IMR-90 (cell line): ENCODE measurements around the gene PTCD2.

Experiments
- BHLHE40 ChIP-seq: fragments of 150-350 bp; IDR thresholded peaks from 2 replicates; pipeline ENCODE4 v1.6.1; 2016; ENCODE audit warnings: mild to moderate bottlenecking, low read depth, low read length
- CEBPB ChIP-seq: IDR thresholded peaks from 2 replicates; pipeline ENCODE4 v1.6.1; 2012; ENCODE audit warnings: low read depth, low read length, improper control_type of control experiment
- CHD1 ChIP-seq: IDR thresholded peaks from 2 replicates; pipeline ENCODE4 v1.6.1; 2012; ENCODE audit warnings: low read depth, low read length, improper control_type of control experiment
- CTCF ChIP-seq: conservative IDR thresholded peaks from 2 replicates; pipeline ENCODE4 v1.5.1; 2012; ENCODE audit warnings: mild to moderate bottlenecking, low read depth, low read length, improper control_type of control experiment
- MAFK ChIP-seq: IDR thresholded peaks from 2 replicates; pipeline ENCODE4 v1.6.1; 2012; ENCODE audit warnings: low read depth, low read length, improper control_type of control experiment
- MAZ ChIP-seq: IDR thresholded peaks from 2 replicates; pipeline ENCODE4 v1.6.1; 2012; ENCODE audit warnings: low read depth, mild to moderate bottlenecking, low read length, improper control_type of control experiment, moderate library complexity, borderline replicate concordance
- MXI1 ChIP-seq: IDR thresholded peaks from 2 replicates; pipeline ENCODE4 v1.6.1; 2012; ENCODE audit warnings: low read depth, mild to moderate bottlenecking, low read length, moderate library complexity, borderline replicate concordance
- NFE2L2 ChIP-seq: fragments of 150-350 bp; IDR thresholded peaks from 2 replicates; pipeline ENCODE4 v1.6.1; 2016; ENCODE audit warnings: low read depth, mild to moderate bottlenecking, low read length
- POLR2A ChIP-seq: IDR thresholded peaks from 2 replicates; pipeline ENCODE4 v1.6.1; 2012; ENCODE audit warnings: mild to moderate bottlenecking, low read depth, low read length
- RAD21 ChIP-seq: IDR thresholded peaks from 2 replicates; pipeline ENCODE4 v1.6.1; 2012; ENCODE audit warnings: low read length, improper control_type of control experiment
- RCOR1 ChIP-seq: IDR thresholded peaks from 2 replicates; pipeline ENCODE4 v1.6.1; 2012; ENCODE audit warnings: mild to moderate bottlenecking, low read length, improper control_type of control experiment; ENCODE audit not compliant: insufficient replicate concordance
- RFX5 ChIP-seq: IDR thresholded peaks from 2 replicates; pipeline ENCODE4 v1.8.0; 2012; ENCODE audit warnings: low read depth, mild to moderate bottlenecking, low read length, moderate library complexity
- SMC3 ChIP-seq: fragments of 150-350 bp; IDR thresholded peaks from 2 replicates; pipeline ENCODE4 v1.6.1; 2016; ENCODE audit warnings: low read depth, mild to moderate bottlenecking, antibody characterized with exemption, low read length, moderate library complexity

DNA sequence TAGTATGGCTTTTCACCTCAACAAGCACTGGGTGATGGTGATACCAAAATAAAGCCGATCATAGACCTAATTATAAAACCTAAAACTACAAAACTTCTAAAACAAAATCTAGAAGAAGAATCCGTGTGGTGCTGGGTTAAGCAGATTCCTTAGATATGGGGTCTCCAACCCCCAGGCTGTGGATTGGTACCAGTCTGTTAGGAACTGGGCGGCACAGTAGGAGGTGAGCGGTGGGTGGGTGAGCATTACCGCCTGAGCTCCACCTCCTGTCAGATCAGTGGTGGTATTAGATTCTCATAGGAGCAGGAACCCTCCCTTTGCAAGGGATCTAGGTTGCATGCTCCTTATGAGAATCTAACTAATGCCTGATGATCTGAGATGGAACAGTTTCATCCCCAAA, 33.4 kb upstream of the PTCD2 start:
- TF ChIP-seq CTCF (no peak), MAFK (no peak), RFX5 (no peak), POLR2A (no peak), MXI1 (no peak), RAD21 (no peak), MAZ (no peak), CHD1 (no peak), SMC3 (no peak), CEBPB (no peak), RCOR1 (no peak), NFE2L2 (no peak), BHLHE40 (no peak)
